ENCODE results near the gene MPRIP. TPM values are rescaled to one million over a fixed set of nuclear protein-coding genes. Genes with fewer than 3 reads are reported as not detected.

Gene MPRIP
- total and polyA plus RNA-seq, 5 experiments from 2014 or later = 16.9 to 234 (median 28.3) TPM

DNA sequence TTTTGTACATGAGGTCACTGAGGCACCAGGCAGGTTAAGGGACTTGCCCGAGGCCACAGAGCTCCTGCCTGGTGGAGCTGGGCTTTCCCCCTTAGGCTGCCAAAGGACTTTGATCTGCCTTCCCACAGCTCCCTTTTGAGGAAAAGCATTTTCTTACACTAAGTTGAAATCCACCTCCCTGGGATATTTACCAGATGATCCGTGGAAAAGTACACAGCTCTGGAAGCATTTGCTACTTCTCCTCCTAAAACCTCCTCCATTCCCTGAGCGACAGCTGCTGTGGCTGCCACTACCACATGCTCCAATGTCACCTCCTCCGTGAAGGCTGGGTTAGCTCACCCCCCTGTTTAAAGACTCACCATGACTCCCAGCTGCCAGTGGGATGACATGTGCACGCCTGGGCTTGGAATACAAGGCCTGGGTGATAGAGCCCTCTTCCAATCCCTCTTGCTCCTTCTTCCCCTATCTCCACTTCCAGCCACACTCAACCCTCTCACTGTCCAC, 1.2 kb upstream of the MPRIP start:
- DNase-seq (peak in 2 of 10 donors; percentile 3 to 14), ATAC-seq (no peak)
- H3K27me3 Mint-ChIP-seq = no peaks in the 10 kb centered on the region
- peaks cover 24 to 49% (median 40%) of the 10 kb centered on the region in 4 donors for H3K4me1 Mint-ChIP-seq
- peak overlapping the region in 4 of 10 donors; percentile 1 to 84 (median 25) for H3K27ac Mint-ChIP-seq
- no peaks in the 10 kb centered on the region for H3K36me3 Mint-ChIP-seq
- peak overlapping the region in 9 of 10 donors; percentile 12 to 84 (median 69) for H3K4me3 Mint-ChIP-seq
- H3K9me3 Mint-ChIP-seq = no peaks in the 10 kb centered on the region
- POLR2A ChIA-PET = interaction anchor here (0.7 to 1.0 kb wide), 3 partner anchors 12 to 1047 kb away, joined by 3 to 7 read pairs (median 4); partner anchors contain the start of gene DRG2

DNA sequence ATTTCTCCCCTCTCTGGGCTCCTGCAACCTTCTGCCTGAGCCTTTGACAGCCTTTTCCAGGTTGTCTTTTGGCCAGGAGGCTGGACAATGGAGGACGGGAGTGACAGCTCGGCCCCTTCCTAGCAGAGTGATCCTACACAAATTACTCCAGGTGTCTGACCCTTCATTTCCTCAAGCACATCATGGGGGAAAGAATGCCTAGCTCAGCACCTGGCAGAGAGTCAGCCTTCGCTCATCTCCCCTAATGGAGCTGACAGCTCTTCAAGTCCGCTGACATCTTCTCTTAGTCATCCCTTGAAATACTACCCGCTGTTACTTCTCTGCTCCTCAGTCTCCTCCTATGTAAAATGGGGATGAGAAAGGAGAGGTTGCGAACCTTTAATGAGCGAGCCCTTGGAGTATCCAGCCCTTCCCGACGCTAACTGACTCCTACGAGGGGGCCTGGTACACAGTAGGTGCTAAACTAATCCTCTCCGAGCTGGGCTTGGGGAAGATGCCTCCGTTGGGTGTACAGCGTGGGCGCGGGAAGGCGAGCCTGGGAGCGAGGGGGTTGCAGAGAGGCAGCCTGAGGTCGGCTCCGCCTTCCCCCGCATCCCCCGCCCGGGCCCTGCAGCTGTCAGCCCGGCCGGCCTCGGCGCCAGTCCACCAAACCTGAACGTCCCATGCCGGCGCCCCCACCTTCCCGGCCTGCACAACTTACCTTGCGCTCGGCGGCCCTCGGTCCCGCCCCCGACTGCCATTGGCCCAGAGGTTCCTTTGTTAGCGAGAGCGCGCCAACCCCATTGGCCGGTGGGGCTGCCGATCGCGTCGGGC, 480 bp upstream of the MPRIP start:
- Mint-ChIP-seq H3K36me3 (no peaks in the 10 kb centered on the region), H3K27me3 (no peaks in the 10 kb centered on the region), H3K27ac (peak overlapping the region in 7 of 10 donors; percentile 1 to 84 (median 40)), H3K9me3 (no peaks in the 10 kb centered on the region), H3K4me3 (peak overlapping the region; percentile 54 to 84 (median 70)), H3K4me1 (peaks cover 26 to 49% (median 45%) of the 10 kb centered on the region in 4 donors)
- ATAC-seq (peak; percentile 96 to 98), DNase-seq (peak; percentile 90 to 99 (median 96))
- POLR2A ChIA-PET = interaction anchor here (1.0 kb wide), 2 partner anchors 11 to 15 kb away, joined by 3 to 4 read pairs; no protein-coding TSS in a partner anchor

DNA sequence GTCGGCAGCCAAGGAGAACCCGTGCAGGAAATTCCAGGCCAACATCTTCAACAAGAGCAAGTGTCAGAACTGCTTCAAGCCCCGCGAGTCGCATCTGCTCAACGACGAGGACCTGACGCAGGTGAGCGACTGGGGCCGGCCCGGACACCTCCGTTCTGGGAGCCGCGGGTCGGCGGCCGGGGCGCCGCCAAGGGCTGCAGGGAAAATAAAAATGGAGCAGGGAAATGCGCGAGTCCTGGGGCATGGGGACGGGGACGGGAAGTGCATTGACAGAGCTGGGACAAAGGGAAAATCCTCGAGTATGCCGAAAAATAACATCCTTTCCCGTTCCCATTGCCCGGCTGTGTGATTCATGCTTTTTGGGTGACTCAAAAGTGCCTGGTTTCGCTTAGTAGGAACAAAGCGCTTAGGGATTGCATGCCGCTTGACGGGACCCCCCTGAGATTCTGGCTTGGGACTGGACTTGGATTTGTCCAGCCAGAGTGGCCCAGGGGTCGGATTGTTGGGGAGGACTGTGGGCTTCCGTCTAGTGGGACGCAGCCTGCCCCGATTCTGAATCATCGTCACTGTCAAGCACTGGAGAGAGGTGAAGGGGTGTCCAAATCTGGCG, 699 bp downstream of the MPRIP start:
- Mint-ChIP-seq H3K36me3 (no peaks in the 10 kb centered on the region), H3K4me3 (peak overlapping the region; percentile 91 to 97 (median 95)), H3K4me1 (peaks cover 32 to 57% (median 55%) of the 10 kb centered on the region in 4 donors), H3K9me3 (no peaks in the 10 kb centered on the region), H3K27me3 (no peaks in the 10 kb centered on the region), H3K27ac (peak overlapping the region; percentile 79 to 96 (median 90))
- POLR2A ChIA-PET = interaction anchor here (0.6 to 1.0 kb wide), 2 partner anchors 17 to 1272 kb away, joined by 3 read pairs; partner anchors contain the start of gene TOP3A
- ATAC-seq (peak in 1 of 2 donors; percentile 7), DNase-seq (peak in 5 of 10 donors; percentile 14 to 58 (median 27))

DNA sequence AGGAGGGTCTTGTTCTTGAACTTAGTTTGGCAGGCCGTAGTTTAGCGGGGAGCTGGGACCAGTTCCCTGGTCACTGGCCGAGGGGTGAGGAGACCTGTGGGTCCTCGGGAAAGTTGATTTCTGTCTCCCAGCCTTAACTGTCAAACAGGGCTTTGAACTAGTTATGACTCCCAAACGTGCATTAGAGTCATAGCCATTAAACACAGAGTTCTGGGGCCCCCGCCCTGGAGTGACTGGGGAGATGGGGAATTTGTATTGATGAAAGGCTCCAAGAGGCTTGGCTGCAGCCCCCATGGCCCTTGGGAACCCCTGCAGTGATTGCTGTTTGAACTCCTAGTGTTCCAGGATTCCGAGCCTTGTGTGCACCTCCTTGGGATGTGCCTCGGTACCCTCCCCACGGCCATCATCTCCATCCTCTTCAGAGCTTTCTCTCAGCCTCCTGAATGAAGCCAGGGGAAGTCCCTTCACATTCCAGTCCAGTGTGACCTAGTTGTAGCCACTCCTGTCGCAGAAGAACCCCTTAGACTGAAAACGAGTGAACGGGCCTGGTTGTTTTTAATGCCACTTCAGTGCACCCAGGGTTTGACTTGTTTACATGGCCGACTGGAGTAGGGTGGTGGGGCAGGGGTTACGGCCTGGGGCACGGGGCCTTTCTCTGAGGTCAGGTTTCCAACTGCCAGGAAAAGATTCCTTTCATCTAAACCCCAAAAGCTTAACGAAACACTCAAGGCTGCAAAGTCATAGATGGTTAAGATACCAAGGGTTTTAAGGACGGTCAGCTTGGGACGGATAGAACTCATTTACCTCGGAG, 1.4 kb downstream of the MPRIP start:
- DNase-seq = peak in 1 of 10 donors; percentile 45
- no peak for ATAC-seq
- H3K27me3 Mint-ChIP-seq = no peaks in the 10 kb centered on the region

DNA sequence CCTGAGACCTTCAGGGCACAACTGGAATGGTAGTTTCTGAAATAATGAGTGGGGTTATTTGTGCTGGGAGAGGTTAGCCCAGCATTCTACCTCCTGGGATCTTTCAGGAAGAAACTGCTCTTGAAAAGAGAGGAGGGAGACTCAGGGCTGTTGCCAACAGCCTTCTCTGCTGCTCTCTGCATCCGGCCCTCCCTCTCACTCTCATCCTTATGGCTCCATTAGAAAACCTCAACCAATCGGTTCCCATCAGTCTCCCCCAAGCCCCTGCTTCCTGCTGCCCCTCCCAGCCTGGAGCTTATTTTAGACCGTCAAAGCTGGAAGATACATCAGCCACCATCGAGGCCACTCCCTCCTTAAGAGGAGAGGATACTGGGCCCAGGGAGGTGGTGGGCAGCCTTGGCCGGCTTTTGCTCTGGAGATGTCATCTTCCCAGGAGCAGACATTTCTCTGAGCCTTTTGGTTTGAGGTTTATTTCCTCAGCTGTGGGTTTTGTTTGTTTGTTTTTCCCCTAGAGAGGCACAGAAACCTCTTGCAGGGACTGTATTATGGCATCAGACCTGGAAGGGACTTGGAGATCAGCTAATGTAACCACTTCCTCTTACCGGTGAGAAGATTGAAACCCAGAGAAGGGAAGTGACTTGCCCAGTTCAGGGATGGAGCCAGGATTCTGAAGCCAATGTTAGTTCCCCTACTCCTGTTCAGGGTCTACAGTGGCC, 2.7 kb downstream of the MPRIP start:
- Mint-ChIP-seq H3K9me3 (no peaks in the 10 kb centered on the region), H3K36me3 (no peaks in the 10 kb centered on the region), H3K4me1 (peaks cover 42 to 76% (median 71%) of the 10 kb centered on the region in 4 donors), H3K27ac (peak overlapping the region in 9 of 10 donors; percentile 3 to 96 (median 68)), H3K27me3 (no peaks in the 10 kb centered on the region), H3K4me3 (peak overlapping the region; percentile 91 to 97 (median 95))
- POLR2A ChIA-PET = interaction anchor here (0.8 kb wide), 1 partner anchor 135 kb away, joined by 3 read pairs; no protein-coding TSS in a partner anchor
- ATAC-seq = no peak
- peak in 1 of 10 donors; percentile 42 for DNase-seq

More for the DNA sequence above, 1.4 kb downstream of the MPRIP start:
- H3K4me1 Mint-ChIP-seq = peaks cover 39 to 65% (median 62%) of the 10 kb centered on the region in 4 donors
- no peaks in the 10 kb centered on the region for H3K36me3 Mint-ChIP-seq
- H3K9me3 Mint-ChIP-seq = no peaks in the 10 kb centered on the region
- peak overlapping the region; percentile 91 to 97 (median 95) for H3K4me3 Mint-ChIP-seq
- peak overlapping the region; percentile 79 to 96 (median 90) for H3K27ac Mint-ChIP-seq
- POLR2A ChIA-PET = interaction anchor here (0.8 to 1.0 kb wide), 2 partner anchors 17 to 136 kb away, joined by 3 read pairs; no protein-coding TSS in a partner anchor

DNA sequence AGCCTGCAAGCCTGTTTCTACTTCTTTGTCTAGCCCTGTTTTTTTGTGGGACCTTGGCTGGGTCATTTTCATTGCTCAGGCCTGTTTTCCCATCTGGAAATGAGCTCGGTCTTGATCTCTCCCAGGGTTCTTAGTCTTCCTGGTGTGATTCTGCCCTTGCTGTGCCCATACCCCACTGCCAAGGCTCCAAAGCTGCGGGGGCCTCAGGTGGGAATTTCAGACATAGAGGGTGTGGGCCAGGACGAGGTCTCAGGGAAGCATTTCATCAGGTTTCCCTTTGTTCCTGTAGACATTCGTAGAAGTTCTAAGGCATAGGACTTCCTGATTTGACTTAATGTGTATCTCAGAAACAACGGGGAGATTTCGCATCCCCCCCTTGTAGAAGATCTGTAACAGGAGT, 5.8 kb downstream of the MPRIP start:
- Mint-ChIP-seq H3K36me3 (no peaks in the 10 kb centered on the region), H3K27me3 (no peaks in the 10 kb centered on the region), H3K4me3 (peak overlapping the region in 5 of 10 donors; percentile 2 to 59 (median 47)), H3K27ac (peak overlapping the region in 6 of 10 donors; percentile 20 to 72 (median 46)), H3K9me3 (no peaks in the 10 kb centered on the region), H3K4me1 (peaks cover 48 to 93% (median 89%) of the 10 kb centered on the region in 4 donors)
- ATAC-seq (no peak), DNase-seq (no peak)
- POLR2A ChIA-PET = no interaction called here

DNA sequence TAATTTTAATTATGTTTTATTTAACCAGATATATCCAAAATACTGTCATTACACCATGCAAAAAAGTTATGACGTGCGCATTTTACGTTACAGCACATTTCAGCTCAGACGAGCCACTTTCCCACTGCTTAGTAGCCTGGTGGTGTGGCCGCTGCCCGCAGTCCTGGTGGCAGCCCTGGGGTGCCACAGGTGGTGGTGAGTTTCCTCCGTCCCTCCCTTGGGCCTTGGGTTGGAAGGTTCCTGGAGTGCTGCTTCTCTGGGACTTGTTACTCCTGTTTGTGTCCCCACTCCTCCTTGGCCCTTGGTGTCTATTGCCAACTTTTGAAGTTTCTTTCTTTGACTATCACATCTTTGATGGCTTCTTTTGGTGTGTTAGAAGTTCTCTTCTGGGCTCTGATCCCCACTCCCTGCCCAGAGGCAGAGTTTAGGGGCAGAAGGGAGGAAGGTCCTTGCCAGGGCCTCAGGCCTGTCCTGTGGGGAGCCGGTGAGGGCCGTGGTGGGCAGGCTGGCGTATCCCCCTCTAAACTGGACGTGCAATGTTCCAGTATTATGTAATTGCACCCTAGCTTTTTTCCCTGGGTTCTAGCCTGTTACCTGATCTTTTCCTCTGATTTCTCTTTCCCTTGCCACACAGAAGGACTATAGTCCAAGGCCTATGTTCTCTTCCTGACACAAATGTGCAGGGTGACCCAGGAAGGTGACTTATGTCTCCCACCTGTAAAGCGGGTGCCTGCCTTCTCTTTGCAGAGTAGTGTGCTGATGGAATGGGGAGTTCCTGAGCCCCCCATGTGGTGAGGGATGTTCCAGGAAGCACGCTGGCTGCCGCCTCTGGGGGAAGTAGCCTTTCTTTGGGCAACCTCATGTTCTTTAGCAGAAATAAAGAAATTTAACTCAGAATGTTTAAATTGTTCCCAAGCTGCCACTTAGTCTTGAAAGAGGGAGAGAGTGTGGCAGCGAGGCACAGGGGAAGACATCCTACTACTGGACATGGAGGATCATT, 8.4 kb downstream of the MPRIP start:
- Mint-ChIP-seq H3K36me3 (peaks cover 0 to 9% (median 0%) of the 10 kb centered on the region in 3 donors), H3K4me1 (peaks cover 39 to 86% (median 78%) of the 10 kb centered on the region in 4 donors), H3K9me3 (no peaks in the 10 kb centered on the region), H3K4me3 (peak overlapping the region in 3 of 10 donors; percentile 26 to 43 (median 33)), H3K27ac (peak overlapping the region in 7 of 10 donors; percentile 24 to 65 (median 53)), H3K27me3 (no peaks in the 10 kb centered on the region)
- ATAC-seq (no peak), DNase-seq (peak in 1 of 10 donors; percentile 37)
- POLR2A ChIA-PET = interaction anchor here (0.6 to 0.7 kb wide), 2 partner anchors 15 to 44 kb away, joined by 3 read pairs; no protein-coding TSS in a partner anchor

DNA sequence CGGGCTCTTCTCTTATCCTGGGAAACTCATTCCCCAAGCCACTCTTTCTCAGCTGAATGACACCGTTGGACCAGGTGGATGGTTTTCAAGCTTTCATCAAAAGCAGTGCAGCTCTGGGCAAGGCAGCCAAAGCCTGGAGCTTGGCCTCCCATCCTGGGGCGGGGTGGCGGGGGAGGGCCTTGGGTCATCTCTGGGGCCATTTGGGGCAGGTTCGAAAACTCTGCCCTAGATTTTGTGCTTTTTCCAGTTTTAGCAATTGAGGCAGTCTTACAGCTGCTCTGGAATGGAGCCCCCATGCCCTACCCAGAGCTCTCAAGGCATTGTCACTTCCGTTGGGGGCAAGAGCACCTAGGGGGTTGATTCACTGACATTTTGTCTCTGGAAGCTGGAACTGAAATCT, 9.1 kb downstream of the MPRIP start:
- Mint-ChIP-seq H3K27ac (peak overlapping the region in 2 of 10 donors; percentile 12 to 53), H3K27me3 (no peaks in the 10 kb centered on the region), H3K36me3 (peaks cover 0 to 11% (median 0%) of the 10 kb centered on the region in 3 donors), H3K9me3 (no peaks in the 10 kb centered on the region), H3K4me3 (peak overlapping the region in 2 of 10 donors; percentile 33 to 38), H3K4me1 (peaks cover 35 to 85% (median 71%) of the 10 kb centered on the region in 4 donors)
- POLR2A ChIA-PET = no interaction called here
- no peak for ATAC-seq
- peak in 1 of 10 donors; percentile 27 for DNase-seq

DNA sequence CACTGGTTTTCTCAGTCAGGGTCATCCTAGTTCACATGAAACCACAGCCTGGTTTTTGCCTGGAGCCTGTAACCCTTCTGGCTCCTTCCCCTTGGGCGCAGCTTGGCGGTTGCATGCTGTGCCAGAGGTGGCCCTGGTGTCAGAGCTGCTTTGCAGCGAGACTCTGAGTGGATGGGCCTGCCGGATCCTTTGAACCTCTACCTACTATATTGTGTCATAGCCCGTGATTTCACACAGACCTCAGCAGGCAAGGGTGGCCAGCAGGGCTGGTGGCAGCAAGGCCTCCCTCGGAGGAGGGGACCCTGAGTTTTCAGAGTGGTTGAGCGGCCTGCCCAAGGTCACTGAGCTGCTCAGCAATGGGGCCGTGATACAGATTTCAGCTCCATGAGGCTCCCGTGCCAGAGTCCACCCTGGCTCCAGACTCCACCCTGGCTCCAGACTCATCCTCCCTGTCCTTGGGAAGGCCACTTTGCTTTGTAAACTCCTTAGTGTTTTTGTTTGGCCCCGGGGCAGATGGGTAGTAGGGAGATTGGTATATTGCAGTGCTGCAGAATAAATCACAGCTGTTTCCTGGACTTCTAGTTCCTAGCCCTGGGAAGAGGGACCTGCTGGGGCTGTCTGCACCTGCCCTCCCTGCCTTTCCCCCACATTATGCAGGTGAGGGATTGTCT, 9.7 kb downstream of the MPRIP start:
- peaks cover 35 to 83% (median 68%) of the 10 kb centered on the region in 4 donors for H3K4me1 Mint-ChIP-seq
- no peaks in the 10 kb centered on the region for H3K27me3 Mint-ChIP-seq
- ATAC-seq (no peak), DNase-seq (peak in 1 of 10 donors; percentile 58)
- H3K9me3 Mint-ChIP-seq = no peaks in the 10 kb centered on the region
- peaks cover 0 to 13% (median 0%) of the 10 kb centered on the region in 3 donors for H3K36me3 Mint-ChIP-seq
- peak overlapping the region in 4 of 10 donors; percentile 57 to 90 (median 70) for H3K27ac Mint-ChIP-seq
- peak overlapping the region in 3 of 10 donors; percentile 36 to 51 (median 38) for H3K4me3 Mint-ChIP-seq
- POLR2A ChIA-PET = interaction anchor here (0.6 to 1.3 kb wide), 2 partner anchors 10 to 127 kb away, joined by 3 to 4 read pairs; no protein-coding TSS in a partner anchor

Data from naive thymus-derived CD8-positive, alpha-beta T cell (primary cell).